Adrenal gland (tissue), 5 donors: ENCODE results near the gene TBC1D7.

Experiments used
- CTCF ChIP-seq, 6 experiments: fragments of 450-650 bp in 4 of 6; fragments of 200-600 bp in 2 of 6; sonication (generic) in 1 of 6; IDR thresholded peaks; 1 replicate in 5 of 6; 2 replicates in 1 of 6; pipeline versions ENCODE4 v1.5.1 to v1.8.0; 2016 to 2021; ENCODE audit warnings: antibody characterized with exemption in 6 of 6, mild to moderate bottlenecking in 2 of 6, moderate library complexity in 1 of 6
- POLR2A ChIP-seq, 2 donors: fragments of 450-650 bp; IDR thresholded peaks; one replicate each; pipeline ENCODE4 v1.6.1; 2017; ENCODE audit warnings: antibody characterized with exemption in 2 of 2, mild to moderate bottlenecking in 2 of 2, moderate library complexity in 1 of 2
- donor health status: DM: no; HTN: no; CAD: no.

GRCh38 chr6:13292774-13293173 lies 35.6 kb downstream of the TBC1D7 start:
- TF ChIP-seq CTCF (IDR thresholded peaks at IDR 0.05) (no peak), POLR2A (IDR thresholded peaks at IDR 0.05) (no peak)
